ENCODE results near the gene CTNND1.

DNA sequence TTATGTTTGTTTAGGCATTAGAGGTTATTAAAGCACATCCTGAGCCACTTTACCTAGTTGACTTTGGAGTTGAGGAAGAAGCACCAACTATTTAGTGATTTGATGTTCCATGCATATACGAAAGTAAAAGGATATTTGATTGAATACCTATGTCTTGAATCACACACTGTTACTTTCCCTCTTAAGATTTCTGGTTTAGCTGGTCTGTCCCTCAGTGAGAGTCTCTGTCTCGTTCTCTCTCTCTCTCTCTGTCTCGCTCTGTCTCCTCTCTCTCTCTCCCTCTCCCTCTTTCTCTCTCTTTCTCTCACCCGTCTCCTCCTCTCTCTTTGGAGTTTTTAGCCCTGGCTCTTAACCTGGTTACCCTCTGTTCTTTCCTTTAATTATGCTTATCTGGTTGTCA is 11.0 kb downstream of the CTNND1 start:
- no peak for TF ChIP-seq POLR2A (IDR thresholded peaks at IDR 0.05)
- TF ChIP-seq, protein P1, sequence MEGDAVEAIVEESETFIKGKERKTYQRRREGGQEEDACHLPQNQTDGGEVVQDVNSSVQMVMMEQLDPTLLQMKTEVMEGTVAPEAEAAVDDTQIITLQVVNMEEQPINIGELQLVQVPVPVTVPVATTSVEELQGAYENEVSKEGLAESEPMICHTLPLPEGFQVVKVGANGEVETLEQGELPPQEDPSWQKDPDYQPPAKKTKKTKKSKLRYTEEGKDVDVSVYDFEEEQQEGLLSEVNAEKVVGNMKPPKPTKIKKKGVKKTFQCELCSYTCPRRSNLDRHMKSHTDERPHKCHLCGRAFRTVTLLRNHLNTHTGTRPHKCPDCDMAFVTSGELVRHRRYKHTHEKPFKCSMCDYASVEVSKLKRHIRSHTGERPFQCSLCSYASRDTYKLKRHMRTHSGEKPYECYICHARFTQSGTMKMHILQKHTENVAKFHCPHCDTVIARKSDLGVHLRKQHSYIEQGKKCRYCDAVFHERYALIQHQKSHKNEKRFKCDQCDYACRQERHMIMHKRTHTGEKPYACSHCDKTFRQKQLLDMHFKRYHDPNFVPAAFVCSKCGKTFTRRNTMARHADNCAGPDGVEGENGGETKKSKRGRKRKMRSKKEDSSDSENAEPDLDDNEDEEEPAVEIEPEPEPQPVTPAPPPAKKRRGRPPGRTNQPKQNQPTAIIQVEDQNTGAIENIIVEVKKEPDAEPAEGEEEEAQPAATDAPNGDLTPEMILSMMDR (IDR thresholded peaks at IDR 0.05), result peak in 2 of 6 experiments; percentile 8 to 23
